CD4-positive, alpha-beta T cell (primary cell): Measurements from ENCODE around the gene SMPD1. TPM values are rescaled to one million over a fixed set of nuclear protein-coding genes. Genes with fewer than 3 reads are reported as not detected.

Experiments
- ATAC-seq: fragments of 200-7000 bp; cut with Tn5 transposase; one replicate; pipeline ENCODE4 v1.10.0; 2022; ENCODE audit warnings: mild to moderate bottlenecking; ENCODE audit not compliant: poor library complexity
- CTCF ChIA-PET: fragments of 350-600 bp; sonication (Branson Sonifier 250); formaldehyde crosslinking; loops from one replicate; lab custom pipeline; 2021; ENCODE audit warnings: antibody characterized with exemption, inconsistent platforms; lab: Charles Lee
- POLR2A ChIA-PET: fragments of 350-600 bp; sonication (Branson Sonifier 250); formaldehyde crosslinking; loops from one replicate; lab custom pipeline; 2021; ENCODE audit warnings: antibody characterized with exemption, inconsistent platforms; lab: Charles Lee
- DNase-seq, 14 experiments: peaks; one replicate each; pipeline ENCODE4 v3.0.0-alpha.2; 2013 to 2020; ENCODE audit warnings: mixed read lengths in 2 of 14
- H3K27ac ChIP-seq, 2 donors: one replicate each; pipeline versions ENCODE4 v1.5.1 to v1.7.0; 2013; ENCODE audit warnings: low read length in 2 of 2, low read depth in 1 of 2, mild to moderate bottlenecking in 1 of 2
- H3K27me3 ChIP-seq, 2 experiments: 1 replicate in 1 of 2; 2 replicates in 1 of 2; pipeline versions ENCODE4 v1.6.1 to v1.7.0; 2013; ENCODE audit warnings: low read length in 2 of 2, control low read depth in 1 of 2, mild to moderate bottlenecking in 1 of 2, moderate library complexity in 1 of 2; ENCODE audit not compliant: insufficient read depth in 2 of 2, control insufficient read depth in 1 of 2
- H3K36me3 ChIP-seq: one replicate; pipeline ENCODE4 v1.6.1; 2013; ENCODE audit warnings: low read length, control low read depth; ENCODE audit not compliant: insufficient read depth
- H3K4me1 ChIP-seq: one replicate; pipeline ENCODE4 v1.6.1; 2013; ENCODE audit warnings: low read length, control low read depth; ENCODE audit not compliant: insufficient read depth
- H3K4me3 ChIP-seq: one replicate; pipeline ENCODE4 v1.5.1; 2013; ENCODE audit warnings: mild to moderate bottlenecking, low read length, moderate library complexity
- H3K9me3 ChIP-seq, 2 experiments: 1 replicate in 1 of 2; 2 replicates in 1 of 2; pipeline versions ENCODE4 v1.6.1 to v1.7.0; 2013; ENCODE audit warnings: low read length in 2 of 2, mild to moderate bottlenecking in 2 of 2, control low read depth in 1 of 2, moderate library complexity in 1 of 2; ENCODE audit not compliant: control insufficient read depth in 1 of 2, insufficient read depth in 1 of 2
- H3K27ac Mint-ChIP-seq: one replicate; pipeline ENCODE4 v1.8.0; 2020; ENCODE audit warnings: mixed read lengths
- H3K27me3 Mint-ChIP-seq: one replicate; pipeline ENCODE4 v1.8.0; 2021; ENCODE audit warnings: mixed read lengths
- H3K36me3 Mint-ChIP-seq: one replicate; pipeline ENCODE4 v1.8.0; 2021; ENCODE audit warnings: low read depth, mixed read lengths
- H3K4me1 Mint-ChIP-seq: one replicate; pipeline ENCODE4 v1.8.0; 2021; ENCODE audit warnings: low read depth, mixed read lengths
- H3K4me3 Mint-ChIP-seq: one replicate; pipeline ENCODE4 v1.8.0; 2020; ENCODE audit warnings: mild to moderate bottlenecking, mixed read lengths
- H3K9me3 Mint-ChIP-seq: one replicate; pipeline ENCODE4 v1.8.0; 2020; ENCODE audit warnings: mixed read lengths
- CTCF ChIP-seq: fragments of 200-600 bp; IDR thresholded peaks from one replicate; pipeline ENCODE4 v1.8.0; 2022; ENCODE audit warnings: antibody characterized with exemption, mild to moderate bottlenecking
- intact Hi-C, 2 experiments: fragments of 100-400 bp; cut with DNase I in 1 of 2; cut with micrococcal nuclease in 1 of 2; formaldehyde crosslinking; loops; one replicate each; pipeline versions ENCODE4 v1.15.1 to v1.9.0; 2023 to 2025; cut with DNase I, micrococcal nuclease
- total RNA-seq, 174 experiments: library from RNA in 2 of 174; stranded (reverse) in 2 of 174; gene quantifications; one replicate each; pipeline ENCODE4 v1.2.3 and lab custom pipeline; 2021 to 2026

Gene SMPD1
- total RNA-seq, 2 experiments from 2014 or later = 70.9 to 75.0 TPM

GRCh38 chr11:6406370-6406769 is 16.1 kb downstream of the SMPD1 start:
- no peaks in the 10 kb centered on the region for H3K27me3 Mint-ChIP-seq
- Histone ChIP-seq H3K4me3 (no peak overlapping the region), H3K4me1 (peaks cover 88% of the 10 kb centered on the region), H3K27me3 (no peaks in the 10 kb centered on the region), H3K36me3 (peaks cover 33% of the 10 kb centered on the region), H3K27ac (peak overlapping the region in 1 of 2 donors; percentile 91), H3K9me3 (no peaks in the 10 kb centered on the region)
- H3K9me3 Mint-ChIP-seq = no peaks in the 10 kb centered on the region
- DNase-seq = no peak
- peaks cover 81% of the 10 kb centered on the region for H3K4me1 Mint-ChIP-seq
- intact Hi-C loops = no loop called here
- CTCF ChIA-PET = interaction anchor here (1.2 to 2.2 kb wide), 2 partner anchors 27 to 37 kb away, joined by 7 to 8 read pairs; no protein-coding TSS in a partner anchor
- ATAC-seq = no peak
- H3K27ac Mint-ChIP-seq = peak overlapping the region; percentile 97
- H3K4me3 Mint-ChIP-seq = peak overlapping the region; percentile 62
- POLR2A ChIA-PET = interaction anchor here (0.6 to 8.6 kb wide), 4 partner anchors 6 to 1581 kb away, joined by 3 to 253 read pairs (median 148); partner anchors contain the start of genes APBB1, EIF3F and SMPD1
- TF ChIP-seq CTCF = no peak
- H3K36me3 Mint-ChIP-seq = peaks cover 68% of the 10 kb centered on the region

DNA sequence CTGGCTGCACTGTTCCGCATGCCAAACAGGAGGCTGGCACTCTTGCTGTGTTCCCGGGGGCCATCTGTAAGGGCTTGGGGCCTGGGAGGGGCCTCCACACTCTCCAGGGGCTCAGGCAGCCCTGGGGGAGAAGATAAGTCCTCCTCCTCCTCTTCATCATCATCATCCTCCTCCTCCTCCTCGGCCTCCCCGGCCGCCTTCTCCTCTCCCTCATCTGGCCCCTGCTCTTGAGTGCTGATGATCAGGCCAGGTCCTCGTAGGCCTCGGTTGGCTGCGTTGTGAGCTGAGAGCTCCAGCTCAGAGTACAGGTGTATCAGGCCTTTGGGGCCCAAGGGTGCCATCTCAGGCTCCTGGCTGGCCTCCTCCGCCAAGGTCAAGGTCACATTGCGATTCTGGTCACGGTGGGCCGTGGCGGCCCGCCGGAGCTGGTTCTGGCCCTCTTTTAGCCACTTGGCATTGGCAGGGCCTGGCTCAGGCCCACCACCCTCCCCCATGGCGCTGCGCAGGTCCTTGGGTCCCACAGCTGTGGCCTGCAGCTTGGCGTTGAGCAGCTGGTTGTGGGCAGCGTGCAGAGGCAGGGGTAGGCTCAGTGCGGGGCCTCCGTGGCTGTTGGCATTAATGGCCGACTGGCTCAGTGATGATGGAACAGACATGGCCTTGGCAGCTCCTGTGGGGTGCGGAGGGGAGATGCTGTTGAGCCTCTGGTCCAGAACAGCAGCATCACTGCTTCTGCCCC is 20.6 kb downstream of the SMPD1 start:
- POLR2A ChIA-PET = interaction anchor here (0.8 to 4.4 kb wide), 3 partner anchors 8 to 21 kb away, joined by 3 to 134 read pairs (median 8); partner anchors contain the start of genes APBB1 and SMPD1
- Mint-ChIP-seq H3K36me3 (peaks cover 53% of the 10 kb centered on the region), H3K4me3 (peak overlapping the region; percentile 6), H3K27me3 (no peaks in the 10 kb centered on the region), H3K4me1 (peaks cover 43% of the 10 kb centered on the region), H3K27ac (no peak overlapping the region), H3K9me3 (no peaks in the 10 kb centered on the region)
- no peak for ATAC-seq
- Histone ChIP-seq H3K4me3 (no peak overlapping the region), H3K4me1 (peaks cover 84% of the 10 kb centered on the region), H3K9me3 (no peaks in the 10 kb centered on the region), H3K27ac (peak overlapping the region in 1 of 2 donors; percentile 47), H3K36me3 (peaks cover 32% of the 10 kb centered on the region), H3K27me3 (no peaks in the 10 kb centered on the region)
- CTCF ChIA-PET = interaction anchor here (1.1 to 1.8 kb wide), 3 partner anchors 9 to 33 kb away, joined by 3 to 5 read pairs (median 4); no protein-coding TSS in a partner anchor
- intact Hi-C loops = loop anchor here (5.0 to 10.0 kb wide), 4 partner anchors 34 to 1104 kb away; partner anchors contain the start of genes CNGA4 (in 1 of the 2), FHIP1B (in 1 of the 2), PPFIBP2 (in 1 of the 2) and TAF10 (in 1 of the 2)
- DNase-seq = no peak
- no peak for TF ChIP-seq CTCF

- no peak for DNase-seq
- H3K9me3 Mint-ChIP-seq = no peaks in the 10 kb centered on the region
- peak overlapping the region in 1 of 2 donors; percentile 47 for H3K27ac ChIP-seq
- no peak overlapping the region for H3K4me3 ChIP-seq
- no peak overlapping the region for H3K27ac Mint-ChIP-seq
- H3K4me1 ChIP-seq = peaks cover 85% of the 10 kb centered on the region
- no peak overlapping the region for H3K4me3 Mint-ChIP-seq
- CTCF ChIA-PET = interaction anchor here (0.8 kb wide), 1 partner anchor 32 kb away, joined by 3 read pairs; no protein-coding TSS in a partner anchor
- peaks cover 46% of the 10 kb centered on the region for H3K36me3 Mint-ChIP-seq
- intact Hi-C loops = loop anchor here (5.0 to 10.0 kb wide), 4 partner anchors 34 to 1103 kb away; partner anchors contain the start of genes CNGA4 (in 1 of the 2), FHIP1B (in 1 of the 2), PPFIBP2 (in 1 of the 2) and TAF10 (in 1 of the 2)
- H3K27me3 Mint-ChIP-seq = no peaks in the 10 kb centered on the region
- POLR2A ChIA-PET = interaction anchor here (1.0 to 4.4 kb wide), 2 partner anchors 9 to 22 kb away, joined by 4 to 134 read pairs; partner anchors contain the start of gene SMPD1
- no peaks in the 10 kb centered on the region for H3K9me3 ChIP-seq
- no peak for TF ChIP-seq CTCF
- peaks cover 32% of the 10 kb centered on the region for H3K36me3 ChIP-seq
- no peak for ATAC-seq
- no peaks in the 10 kb centered on the region for H3K27me3 ChIP-seq
- H3K4me1 Mint-ChIP-seq = peaks cover 35% of the 10 kb centered on the region
Observed at GRCh38 chr11:6411594-6412031, 21.3 kb downstream of the SMPD1 start.
